C4-2B (cell line): ENCODE measurements around the gene FANCF.

ENCODE experiments used
- ZFX ChIP-seq: fragments of 450-650 bp; IDR thresholded peaks from 2 replicates; pipeline ENCODE4 v1.6.1; 2017
- TF ChIP-seq, protein P1 (sequence below): fragments of 450-650 bp; conservative IDR thresholded peaks from 2 replicates; pipeline ENCODE4 v1.5.1; 2017; ENCODE audit warnings: mild to moderate bottlenecking

DNA sequence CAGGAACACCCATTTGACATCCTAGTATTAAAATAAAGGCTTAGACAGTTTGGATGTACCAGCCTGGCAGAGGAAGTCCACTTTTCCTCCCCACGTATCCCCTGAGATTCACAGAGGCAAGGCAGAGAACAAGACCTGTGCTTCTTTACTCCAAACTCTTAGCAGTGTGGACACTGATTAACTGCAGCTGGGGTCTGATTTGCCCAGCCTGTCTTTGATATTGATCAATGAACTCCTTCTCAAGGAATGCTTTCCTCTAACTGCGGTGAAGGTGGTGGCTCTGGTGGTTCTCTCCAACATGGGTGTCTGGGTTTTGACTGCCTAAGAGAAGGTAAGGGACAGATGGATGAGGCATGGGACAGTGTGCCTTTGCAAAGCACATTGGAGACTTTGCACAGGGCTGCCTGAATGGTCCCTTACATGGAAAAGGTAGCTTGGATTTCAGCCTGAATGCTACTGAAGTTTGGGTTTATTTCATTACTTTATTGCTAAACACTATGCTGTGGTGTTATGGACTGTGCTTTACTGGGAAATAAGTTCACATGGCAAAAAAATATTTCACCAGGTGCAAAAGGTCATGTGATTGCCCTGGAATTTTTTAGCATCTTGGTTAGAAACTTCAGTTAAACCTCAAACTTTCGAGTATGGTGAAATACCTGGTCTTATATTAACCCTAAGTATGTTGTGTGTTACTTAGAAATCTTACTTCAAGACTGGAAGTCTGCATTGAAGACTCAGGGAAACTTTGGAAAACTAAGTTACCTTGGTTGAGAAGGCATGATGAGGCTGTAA is 42.6 kb upstream of the FANCF start:
- TF ChIP-seq, protein P1, sequence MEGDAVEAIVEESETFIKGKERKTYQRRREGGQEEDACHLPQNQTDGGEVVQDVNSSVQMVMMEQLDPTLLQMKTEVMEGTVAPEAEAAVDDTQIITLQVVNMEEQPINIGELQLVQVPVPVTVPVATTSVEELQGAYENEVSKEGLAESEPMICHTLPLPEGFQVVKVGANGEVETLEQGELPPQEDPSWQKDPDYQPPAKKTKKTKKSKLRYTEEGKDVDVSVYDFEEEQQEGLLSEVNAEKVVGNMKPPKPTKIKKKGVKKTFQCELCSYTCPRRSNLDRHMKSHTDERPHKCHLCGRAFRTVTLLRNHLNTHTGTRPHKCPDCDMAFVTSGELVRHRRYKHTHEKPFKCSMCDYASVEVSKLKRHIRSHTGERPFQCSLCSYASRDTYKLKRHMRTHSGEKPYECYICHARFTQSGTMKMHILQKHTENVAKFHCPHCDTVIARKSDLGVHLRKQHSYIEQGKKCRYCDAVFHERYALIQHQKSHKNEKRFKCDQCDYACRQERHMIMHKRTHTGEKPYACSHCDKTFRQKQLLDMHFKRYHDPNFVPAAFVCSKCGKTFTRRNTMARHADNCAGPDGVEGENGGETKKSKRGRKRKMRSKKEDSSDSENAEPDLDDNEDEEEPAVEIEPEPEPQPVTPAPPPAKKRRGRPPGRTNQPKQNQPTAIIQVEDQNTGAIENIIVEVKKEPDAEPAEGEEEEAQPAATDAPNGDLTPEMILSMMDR = no peak
- no peak for TF ChIP-seq ZFX
